Occipital lobe (tissue), 2 donors: ENCODE data around the gene PTOV1. TPM values are rescaled to one million over a fixed set of nuclear protein-coding genes. Genes with fewer than 3 reads are reported as not detected.
A peak's percentile ranks its signal among the peaks of the same experiment; 100 is the strongest.

Experiments
- DNase-seq: peaks from one replicate; lab custom pipeline; 2025; lab: John Stamatoyannopoulos, UW
- total RNA-seq: library from RNA; depleted of rRNA; stranded (reverse); fragments of >200 nt; gene quantifications from one replicate; pipeline ENCODE4 v1.2.3, GENCODE V29; 2014

PTOV1 gene
- total RNA-seq = 99.2 TPM

DNA sequence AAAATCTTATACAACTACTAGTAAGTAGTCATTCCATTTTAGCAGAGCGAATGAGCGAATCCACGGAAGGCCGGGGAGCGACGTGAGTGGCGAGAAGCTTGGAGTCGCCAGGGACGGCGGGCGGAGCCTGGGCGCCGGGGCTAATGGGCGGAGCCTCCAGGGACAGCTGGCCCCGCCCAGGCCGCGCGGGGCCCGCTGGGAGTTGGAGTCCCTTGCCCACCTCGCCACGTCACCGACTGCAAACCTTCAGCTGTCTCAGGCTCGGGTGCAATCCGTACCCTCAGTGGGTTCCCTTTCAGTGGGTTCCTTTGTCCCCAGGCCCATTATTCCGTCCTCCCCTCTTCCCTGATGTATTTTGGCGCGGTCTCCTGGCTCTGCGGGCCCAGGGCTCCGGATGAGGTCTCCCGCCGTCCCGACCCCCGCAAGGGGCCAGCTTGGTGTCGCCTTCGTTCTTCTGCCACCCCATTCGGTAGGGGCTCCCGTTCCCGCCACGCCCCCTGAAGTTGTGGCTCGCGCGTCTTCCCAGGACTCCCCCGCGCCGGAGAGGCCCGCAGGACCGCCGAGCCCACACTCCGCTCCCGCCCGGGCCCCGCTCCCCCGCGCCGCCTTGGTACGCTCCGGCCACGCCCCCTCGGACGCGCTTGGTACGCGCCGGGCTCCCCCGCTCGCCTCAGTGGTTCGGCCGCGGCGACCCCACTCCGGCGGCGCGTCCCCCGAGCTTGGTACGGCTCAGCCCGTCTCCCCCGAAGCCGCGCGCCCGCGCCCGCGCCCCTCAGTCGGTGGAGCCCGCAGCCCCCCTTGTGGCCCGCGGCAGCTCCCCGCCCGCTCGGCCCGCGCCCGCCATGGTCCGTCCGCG, at the start of gene PTOV1:
PTOV1 (plus strand) TSS at position 673 of the 856 bp plus-strand sequence.
- peak; percentile 92 for DNase-seq

DNA sequence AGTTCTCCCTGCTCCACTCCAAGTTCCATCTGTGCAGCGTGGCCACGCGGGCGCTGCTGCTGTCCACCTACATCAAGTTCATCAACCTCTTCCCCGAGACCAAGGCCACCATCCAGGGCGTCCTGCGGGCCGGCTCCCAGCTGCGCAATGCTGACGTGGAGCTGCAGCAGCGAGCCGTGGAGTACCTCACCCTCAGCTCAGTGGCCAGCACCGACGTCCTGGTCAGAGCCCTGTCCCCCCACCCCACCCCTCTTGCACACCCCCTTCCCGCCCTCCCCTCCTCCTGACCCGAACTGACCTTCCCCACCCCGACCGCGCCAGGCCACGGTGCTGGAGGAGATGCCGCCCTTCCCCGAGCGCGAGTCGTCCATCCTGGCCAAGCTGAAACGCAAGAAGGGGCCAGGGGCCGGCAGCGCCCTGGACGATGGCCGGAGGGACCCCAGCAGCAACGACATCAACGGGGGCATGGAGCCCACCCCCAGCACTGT, 49.5 kb upstream of the PTOV1 start:
- no peak for DNase-seq

DNA sequence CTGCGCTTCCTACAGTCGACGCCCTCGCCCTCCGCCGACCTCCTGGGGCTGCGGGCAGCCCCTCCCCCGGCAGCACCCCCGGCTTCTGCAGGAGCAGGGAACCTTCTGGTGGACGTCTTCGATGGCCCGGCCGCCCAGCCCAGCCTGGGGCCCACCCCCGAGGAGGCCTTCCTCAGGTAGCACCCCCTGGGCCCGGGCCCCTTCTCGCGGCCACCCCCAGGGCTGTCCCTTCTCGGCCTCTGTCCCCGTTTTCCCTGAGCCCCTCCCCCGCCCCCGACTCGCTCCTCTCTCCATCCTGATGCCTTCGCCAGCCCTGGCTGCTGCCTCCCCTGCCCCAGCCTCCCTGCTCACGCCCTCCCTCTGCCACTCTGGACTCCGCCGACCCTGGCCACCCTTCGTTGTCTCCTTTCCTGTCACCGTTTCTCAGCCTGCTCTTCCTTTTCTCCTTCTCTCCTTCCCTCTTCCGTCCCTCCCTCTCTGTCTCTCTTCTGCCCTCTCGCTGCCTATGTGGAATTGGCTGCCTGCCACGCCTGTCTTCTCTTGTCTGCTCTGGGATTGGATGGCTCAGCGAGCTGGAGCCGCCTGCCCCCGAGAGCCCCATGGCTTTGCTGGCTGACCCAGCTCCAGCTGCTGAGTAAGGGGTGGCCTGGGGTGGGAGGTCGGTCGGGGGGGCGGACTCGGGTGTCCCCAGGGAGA, 48.8 kb upstream of the PTOV1 start:
- peak; percentile 82 for DNase-seq

DNA sequence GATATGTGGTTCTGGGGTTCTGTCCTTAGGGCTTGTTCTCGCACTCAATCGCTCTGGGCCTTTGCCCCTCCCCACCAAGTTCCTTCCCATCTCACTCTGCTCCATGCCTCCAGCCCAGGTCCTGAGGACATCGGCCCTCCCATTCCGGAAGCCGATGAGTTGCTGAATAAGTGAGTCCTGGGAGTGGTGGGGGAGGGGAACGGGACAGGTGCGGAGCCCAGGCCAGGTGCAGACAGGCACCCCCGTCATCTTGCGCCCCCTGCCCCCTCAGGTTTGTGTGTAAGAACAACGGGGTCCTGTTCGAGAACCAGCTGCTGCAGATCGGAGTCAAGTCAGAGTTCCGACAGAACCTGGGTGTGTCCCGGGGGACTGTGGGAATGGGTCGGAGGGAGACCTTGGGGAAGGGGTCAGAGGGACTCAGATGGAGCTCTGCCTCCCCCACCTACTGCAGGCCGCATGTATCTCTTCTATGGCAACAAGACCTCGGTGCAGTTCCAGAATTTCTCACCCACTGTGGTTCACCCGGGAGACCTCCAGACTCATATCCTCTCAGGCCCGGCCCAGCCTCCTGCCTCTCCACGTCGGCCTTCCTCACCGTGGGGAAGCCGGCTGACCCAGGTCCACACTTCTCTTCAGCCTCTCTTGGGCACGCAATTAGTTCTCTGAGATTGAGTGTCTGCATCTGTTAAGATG, 48.0 kb upstream of the PTOV1 start:
- DNase-seq = no peak

DNA sequence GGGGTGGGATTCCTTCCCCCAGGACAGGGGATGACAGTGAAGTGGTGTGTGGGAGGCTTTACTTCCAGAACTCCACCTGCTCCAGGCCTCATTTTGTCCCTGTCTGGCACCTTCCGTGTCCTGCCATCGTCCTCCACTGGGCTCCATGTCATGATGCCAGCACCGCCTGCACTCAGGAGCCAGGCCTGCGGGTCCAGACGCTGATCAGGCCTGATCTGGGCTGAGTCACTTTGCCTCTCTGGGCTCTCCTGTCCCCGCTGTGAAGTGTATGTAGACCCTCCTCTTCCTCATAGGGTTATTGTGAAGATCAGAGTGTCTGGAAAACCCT, 47.5 kb upstream of the PTOV1 start:
- DNase-seq = no peak

DNA sequence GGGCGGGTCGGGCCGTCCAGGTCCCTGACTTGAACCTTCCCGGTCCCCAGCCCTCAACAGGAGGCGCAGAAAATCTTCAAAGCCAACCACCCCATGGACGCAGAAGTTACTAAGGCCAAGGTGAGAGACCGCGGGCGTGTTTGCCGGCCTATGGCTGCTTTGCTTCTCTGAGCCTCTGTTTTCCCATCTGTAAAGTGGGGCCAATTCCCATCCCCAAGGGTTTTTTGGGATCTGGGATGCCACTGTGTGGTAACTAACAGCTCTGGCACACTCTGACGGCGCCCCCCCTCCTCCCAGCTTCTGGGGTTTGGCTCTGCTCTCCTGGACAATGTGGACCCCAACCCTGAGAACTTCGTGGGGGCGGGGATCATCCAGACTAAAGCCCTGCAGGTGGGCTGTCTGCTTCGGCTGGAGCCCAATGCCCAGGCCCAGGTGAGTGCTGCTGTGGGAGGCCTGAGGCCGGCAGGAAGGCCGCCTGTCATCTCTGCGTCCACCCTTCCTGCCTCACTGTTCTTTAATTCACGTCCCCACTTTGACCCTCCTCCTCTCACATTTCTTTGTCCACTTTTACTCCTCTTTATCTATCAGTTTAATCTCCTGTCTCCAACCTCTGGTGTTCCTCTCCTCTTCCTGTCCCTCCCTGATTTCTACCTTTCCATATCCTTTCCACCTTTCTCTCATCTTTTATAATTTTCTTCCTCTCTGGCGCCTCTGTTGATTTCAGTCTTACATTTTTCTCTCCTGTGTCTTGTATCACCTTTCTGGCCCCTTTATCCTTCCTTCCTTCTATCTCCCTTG, 44.9 kb upstream of the PTOV1 start:
- no peak for DNase-seq

DNA sequence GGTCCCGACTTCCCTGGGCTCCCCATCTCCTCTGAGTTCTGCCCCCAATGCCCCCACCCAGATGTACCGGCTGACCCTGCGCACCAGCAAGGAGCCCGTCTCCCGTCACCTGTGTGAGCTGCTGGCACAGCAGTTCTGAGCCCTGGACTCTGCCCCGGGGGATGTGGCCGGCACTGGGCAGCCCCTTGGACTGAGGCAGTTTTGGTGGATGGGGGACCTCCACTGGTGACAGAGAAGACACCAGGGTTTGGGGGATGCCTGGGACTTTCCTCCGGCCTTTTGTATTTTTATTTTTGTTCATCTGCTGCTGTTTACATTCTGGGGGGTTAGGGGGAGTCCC, 44.4 kb upstream of the PTOV1 start:
- DNase-seq = no peak

DNA sequence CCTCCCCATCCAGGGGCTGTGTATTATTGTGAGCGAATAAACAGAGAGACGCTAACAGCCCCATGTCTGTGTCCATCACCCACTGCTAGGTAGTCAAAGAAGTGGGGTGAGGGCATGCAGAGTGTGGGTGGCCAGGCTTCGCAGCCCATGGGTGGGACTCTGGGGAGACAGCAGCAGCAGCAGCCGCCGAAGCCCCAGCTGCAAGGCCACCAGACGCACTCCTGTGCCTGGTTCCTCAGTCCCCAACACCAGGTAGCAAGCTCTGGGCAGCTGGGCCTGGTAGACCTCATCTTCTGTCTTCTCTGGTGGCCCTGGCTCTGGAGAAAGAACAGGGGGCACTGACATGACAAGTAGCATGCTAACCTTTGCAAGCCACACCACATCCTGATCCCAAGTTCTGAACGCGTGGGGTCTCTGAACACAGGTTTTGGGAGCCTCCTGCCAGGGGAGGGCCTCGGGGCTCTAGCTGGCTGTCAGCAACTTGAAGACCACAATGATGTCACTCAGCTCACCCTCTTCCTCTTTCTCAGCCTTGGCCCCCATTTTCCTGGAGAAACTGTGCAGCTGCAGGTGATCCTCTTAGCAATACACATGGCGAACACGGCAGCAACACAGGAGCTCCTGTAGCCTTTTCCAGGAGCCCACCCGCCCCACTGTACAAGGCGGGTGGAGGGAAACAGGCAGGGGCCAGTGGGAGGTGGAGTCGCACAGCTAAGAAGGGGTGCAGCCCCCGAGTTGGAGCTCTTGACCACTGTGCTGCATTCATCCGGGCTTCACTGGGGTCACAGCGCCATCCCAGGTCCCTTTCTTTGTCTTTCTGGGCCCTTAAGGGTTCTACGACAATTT, 43.7 kb upstream of the PTOV1 start:
- no peak for DNase-seq

DNA sequence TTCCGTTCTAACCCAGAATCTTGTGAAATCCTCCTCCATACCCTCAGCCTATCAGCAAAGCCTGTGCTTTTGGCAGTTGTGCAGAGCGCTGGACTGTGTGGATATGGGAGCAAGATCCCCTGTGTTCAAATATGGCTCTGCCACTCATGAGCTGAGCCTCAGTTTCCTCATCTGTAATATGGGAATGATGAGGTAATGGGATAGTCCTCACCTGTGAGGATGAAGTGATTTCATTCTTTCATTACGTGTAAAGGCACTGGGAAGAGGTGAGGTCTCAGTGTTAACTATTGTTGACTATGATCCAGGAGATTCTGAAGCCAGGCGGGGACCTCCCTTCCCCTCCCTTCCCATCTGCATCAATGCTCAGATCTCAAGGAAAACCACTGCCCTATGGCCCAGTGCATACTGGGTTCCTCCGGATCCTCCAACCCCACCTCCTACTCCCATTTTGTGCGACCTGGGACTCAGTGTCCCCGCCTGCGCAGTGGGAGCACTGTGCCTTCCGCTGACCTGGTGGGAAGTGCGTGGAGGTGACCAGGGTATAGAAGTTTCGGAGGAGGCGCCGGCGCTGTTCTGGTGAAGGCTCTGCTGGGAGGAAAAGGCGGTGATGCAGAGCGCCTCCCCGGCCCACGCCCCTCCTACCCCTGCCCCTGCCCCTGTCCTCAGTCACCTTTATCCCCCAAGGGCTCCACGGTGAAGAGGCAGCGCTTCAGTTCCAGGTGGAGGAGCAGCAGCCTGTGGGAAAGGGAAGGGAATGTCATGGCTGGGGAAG, 42.9 kb upstream of the PTOV1 start:
- DNase-seq = no peak

DNA sequence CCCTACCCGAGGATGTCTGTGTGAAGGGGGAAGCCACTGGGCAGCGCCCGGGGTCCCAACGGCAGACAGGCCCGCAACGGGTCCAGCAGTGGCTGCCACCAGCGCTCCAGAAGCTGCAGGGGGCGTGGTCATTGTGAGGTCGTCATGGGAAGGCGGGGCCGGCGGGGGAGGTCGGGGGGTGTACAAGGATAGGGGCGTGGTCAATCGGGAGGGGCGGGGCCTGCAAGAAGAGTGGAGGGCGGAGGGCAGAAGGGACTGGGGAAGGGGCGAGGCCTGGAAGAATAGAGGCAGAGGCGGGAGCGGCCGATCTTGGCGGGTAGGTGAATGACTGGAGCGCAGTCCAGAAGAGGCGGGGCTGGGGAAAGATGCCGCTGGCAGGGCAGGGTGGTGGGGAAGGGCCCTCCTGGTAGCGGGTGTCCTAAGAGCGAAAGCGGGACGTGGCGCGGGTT, 42.2 kb upstream of the PTOV1 start:
- DNase-seq = peak; percentile 74

DNA sequence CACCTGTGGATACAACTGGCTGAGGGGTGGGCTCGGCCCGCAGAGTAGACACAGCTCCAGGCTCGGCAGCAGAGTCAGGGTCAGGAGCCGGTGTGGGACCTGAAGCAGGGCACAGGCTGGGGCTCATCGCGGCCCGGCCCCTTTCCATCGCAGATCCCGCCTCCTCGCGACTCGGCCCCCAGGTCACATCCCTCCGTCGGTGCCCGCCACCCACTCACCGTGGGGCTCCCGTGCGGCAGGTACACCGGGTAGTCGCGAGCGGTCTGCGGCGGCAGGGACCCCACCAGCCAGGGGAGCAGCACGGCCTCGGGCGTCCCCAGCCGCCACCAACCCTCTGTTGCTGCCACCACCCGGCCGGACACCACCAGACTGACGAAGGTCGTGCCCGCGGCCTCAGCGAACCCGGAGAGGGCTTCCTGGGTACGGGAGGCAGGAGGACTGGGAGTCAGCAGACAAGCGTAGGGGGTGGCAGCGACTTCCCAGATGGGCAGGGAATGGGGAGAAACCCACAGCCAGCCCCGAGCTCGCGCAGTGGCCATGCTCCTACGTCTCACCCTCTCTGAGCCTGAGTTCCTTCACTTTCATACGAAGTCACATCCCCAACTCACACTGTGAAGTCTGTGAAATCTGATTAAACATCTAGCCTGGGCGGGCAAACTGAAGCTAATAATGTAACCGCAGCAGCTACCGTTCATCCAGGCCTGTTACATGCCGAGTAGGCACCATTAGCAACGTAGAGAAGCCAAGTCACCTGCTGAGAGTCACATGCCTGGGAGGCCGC, 41.6 kb upstream of the PTOV1 start:
- DNase-seq = peak; percentile 17

DNA sequence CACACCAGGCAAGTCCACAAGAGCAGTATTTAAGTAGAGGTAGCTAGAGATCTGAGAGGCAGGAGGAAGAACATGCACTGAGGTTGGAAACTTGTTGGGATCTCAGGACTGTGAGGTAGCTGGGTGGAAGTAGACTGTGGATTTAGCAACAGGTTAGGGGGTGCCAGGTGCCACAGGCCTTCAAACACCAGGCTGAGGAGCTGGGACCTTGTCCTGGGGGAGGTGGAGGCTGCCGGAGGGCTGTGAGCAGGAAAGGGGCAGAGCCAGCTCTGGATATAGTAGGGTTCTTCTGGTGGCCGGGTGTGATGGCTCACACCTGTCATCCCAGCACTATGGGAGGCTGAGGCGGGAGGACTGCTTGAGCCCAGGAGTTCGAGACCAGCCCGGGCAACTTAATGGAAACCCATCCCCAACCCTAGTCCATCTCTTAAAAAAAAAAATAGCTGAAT, 41.0 kb upstream of the PTOV1 start:
- no peak for DNase-seq

DNA sequence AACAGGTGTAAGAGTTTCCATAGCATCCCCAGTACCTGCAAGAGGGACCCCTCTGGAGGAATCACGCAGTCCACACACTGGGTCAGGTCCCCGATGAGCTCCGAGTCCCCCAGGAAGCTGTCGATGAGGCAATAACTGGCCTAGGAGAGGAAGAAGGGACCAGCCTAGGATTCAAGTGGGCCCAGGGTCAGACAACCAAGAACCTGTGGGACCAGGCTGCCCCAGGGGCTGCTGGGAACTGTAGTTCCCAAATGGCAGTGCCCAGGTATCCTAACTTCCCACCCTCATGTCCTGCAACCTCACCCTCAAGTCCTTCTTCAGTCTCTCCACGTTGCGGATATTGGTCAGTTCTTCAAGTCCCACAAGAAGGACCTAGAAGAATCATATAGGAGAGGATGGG, 39.6 kb upstream of the PTOV1 start:
- no peak for DNase-seq

DNA sequence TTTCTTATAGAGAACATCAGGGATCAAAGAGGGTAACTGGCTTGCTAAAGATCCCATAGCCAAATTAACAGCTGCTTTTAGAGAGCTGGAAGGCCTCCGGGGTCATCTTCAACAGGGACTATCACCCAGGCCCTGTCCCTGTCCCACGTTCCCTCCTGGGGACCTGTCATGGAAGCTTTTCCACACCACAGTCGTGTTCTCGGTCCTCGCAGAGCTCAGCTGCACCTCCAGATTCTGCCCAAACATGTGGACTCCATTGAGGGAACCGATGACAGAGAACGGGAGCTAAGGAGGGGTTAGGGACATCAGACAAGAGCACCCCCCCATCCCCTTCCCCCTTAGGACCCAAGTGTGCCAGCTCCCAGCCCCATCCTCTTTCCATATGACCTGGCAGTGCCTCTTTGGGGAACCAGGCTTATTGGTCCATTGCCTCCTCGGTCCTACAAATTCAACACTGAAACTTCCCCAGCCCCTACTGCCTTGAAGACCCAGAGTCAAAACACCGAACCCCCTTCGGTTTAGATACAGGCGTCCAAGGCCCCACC, 38.4 kb upstream of the PTOV1 start:
- no peak for DNase-seq

DNA sequence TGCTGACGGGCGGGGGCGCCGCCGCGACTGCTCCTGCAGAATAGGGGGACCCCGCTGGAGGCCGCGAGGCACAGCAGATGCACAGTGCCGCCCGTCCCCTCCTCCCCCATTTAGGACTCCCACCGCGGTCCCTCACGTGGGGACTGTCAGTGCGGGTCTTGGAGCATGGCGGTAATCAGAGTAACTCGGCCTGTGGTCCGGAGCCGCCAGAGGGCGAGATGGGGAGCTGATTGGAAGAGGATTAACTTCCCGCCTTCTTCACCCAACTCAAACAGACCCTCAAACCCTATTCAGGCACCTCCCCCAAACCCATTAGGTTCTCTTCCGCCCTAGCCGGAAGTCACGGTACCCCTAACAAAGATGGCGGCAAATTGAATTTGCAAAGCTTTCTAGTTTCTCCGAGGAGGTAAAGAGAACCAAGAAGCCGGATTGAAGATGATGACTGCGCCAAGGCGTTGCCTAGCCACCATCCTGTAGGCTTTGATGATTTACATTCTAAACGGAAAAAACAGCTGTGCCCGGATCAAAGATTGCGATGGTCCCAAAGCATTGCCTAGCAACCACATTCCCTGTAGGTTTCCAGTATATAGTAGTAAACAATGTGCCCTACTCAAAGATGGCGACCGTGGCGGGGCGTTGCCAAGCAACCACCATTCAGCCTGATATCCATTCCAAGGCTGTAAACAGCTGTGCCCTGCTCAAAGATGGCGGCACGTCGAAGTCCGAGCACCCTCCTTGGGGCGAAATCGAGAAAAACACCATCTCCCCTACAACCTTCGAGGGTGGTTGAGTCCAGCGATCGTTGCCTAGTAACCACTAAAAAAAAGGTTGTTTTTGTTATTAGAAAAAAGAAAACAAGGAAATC, 37.7 kb upstream of the PTOV1 start, which contains the start of gene FUZ:
FUZ (minus strand) TSS at position 296 of the 865 bp plus-strand sequence; CDS start at position 110, 186 bp downstream.
- DNase-seq = peak; percentile 95

DNA sequence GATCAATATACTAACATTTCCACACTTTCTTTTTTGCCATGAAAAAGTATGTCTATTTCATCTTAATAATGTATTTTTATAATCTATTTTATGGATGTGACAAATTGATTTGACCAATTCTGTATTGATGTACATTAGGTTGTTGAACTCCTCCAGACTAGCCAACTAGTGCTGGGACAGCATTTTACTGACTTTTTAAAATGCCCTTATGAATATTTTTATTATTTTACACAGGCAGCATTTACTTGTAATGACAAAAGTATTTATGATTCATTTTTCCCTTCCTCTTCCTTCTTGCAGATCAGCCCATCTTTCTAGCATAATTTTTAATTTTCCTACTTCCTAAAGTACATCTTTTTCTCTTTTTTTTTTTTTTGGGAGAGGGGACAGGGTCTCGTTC, 36.9 kb upstream of the PTOV1 start:
- no peak for DNase-seq

DNA sequence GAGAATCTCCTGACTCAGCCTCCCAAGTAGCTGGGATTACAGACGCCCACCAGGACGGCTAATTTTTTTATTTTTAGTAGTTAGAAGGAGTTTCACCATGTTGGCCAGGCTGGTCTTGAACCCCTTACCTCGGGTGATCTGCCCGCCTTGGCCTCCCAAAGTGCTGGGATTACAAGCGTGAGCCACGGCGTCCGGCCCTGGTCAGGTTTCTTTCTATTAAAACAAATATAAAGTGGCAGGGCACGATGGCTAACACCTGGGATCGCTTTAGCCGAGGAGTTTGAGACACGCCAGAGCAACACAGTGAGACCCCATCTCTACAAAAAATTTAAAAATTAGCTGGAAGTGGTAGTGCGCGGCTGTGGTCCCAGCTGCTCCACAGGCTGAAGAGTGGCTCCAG, 34.4 kb upstream of the PTOV1 start:
- DNase-seq = no peak
